Stimulated activated naive CD8-positive, alpha-beta T cell treated with anti-CD3 and anti-CD28 coated beads, Interleukin-15, Interleukin-2, amounts not matched to agents 100 U/mL and 50 U/mL, for 24 hours (primary cell): ENCODE measurements around the gene NOS3.
"Not testable (repeated sequence)": the region's sequence is repeated elsewhere in the genome, so short reads cannot be mapped to it uniquely, and the experiment has no call there.

Experiments
- ATAC-seq: fragments of 150-1000 bp; cut with Tn5 transposase; one replicate; pipeline ENCODE4 v1.10.0; 2021
- DNase-seq: peaks from one replicate; pipeline ENCODE4 v3.0.0; 2021

NOS3 gene

GRCh38 chr7:151000897-151001495 lies 10.2 kb downstream of the NOS3 start:
- no peak for ATAC-seq
- DNase-seq: no peak

GRCh38 chr7:151001546-151001945 lies 10.7 kb downstream of the NOS3 start:
- no peak for ATAC-seq
- DNase-seq: no peak

- ATAC-seq: no peak
- no peak for DNase-seq
Measured at GRCh38 chr7:151003572-151003971, 12.8 kb downstream of the NOS3 start.

GRCh38 chr7:151005566-151005965 lies 14.7 kb downstream of the NOS3 start:
- no peak for ATAC-seq
- no peak for DNase-seq

- no peak for DNase-seq
- no peak for ATAC-seq
Measured at GRCh38 chr7:151006590-151007300, 15.9 kb downstream of the NOS3 start.

- DNase-seq (no peak), ATAC-seq (no peak)
Measured at GRCh38 chr7:151007469-151007898, 16.7 kb downstream of the NOS3 start.

- DNase-seq: no peak
- ATAC-seq: no peak
Measured at GRCh38 chr7:151008143-151008510, 17.3 kb downstream of the NOS3 start.

- ATAC-seq: peak; percentile 80
- DNase-seq: peak; percentile 92
Measured at GRCh38 chr7:151008511-151009323, 17.9 kb downstream of the NOS3 start.

- ATAC-seq (no peak), DNase-seq (peak; percentile 33)
Measured at GRCh38 chr7:151009327-151010036, 18.7 kb downstream of the NOS3 start.

GRCh38 chr7:151010037-151010306 lies 19.2 kb downstream of the NOS3 start:
- ATAC-seq: no peak
- DNase-seq: no peak

- ATAC-seq (no peak), DNase-seq (peak; percentile 48)
Measured at GRCh38 chr7:151010307-151011096, 19.7 kb downstream of the NOS3 start.

- ATAC-seq (no peak), DNase-seq (no peak)
Measured at GRCh38 chr7:151011097-151011409, 20.2 kb downstream of the NOS3 start.

- not testable (repeated sequence) for DNase-seq, ATAC-seq
Measured at GRCh38 chr7:151011616-151012015, 20.8 kb downstream of the NOS3 start.

- DNase-seq (no peak), ATAC-seq (no peak)
Measured at GRCh38 chr7:151012031-151012692, 21.3 kb downstream of the NOS3 start.

GRCh38 chr7:151012911-151013347 lies 22.1 kb downstream of the NOS3 start:
- DNase-seq: no peak
- no peak for ATAC-seq

- ATAC-seq (peak; percentile 0), DNase-seq (no peak)
Measured at GRCh38 chr7:151013356-151013732, 22.5 kb downstream of the NOS3 start.

GRCh38 chr7:151013733-151014497 lies 23.1 kb downstream of the NOS3 start:
- peak; percentile 88 for DNase-seq
- peak; percentile 42 for ATAC-seq

- no peak for ATAC-seq
Measured at GRCh38 chr7:151014950-151015349, 24.1 kb downstream of the NOS3 start.

GRCh38 chr7:151015967-151016366 lies 25.1 kb downstream of the NOS3 start:
- DNase-seq: no peak

More at GRCh38 chr7:151014950-151015349, 24.1 kb downstream of the NOS3 start:
- no peak for DNase-seq

GRCh38 chr7:151016505-151016904 lies 25.7 kb downstream of the NOS3 start:
- ATAC-seq (no peak), DNase-seq (no peak)

More at GRCh38 chr7:151015967-151016366, 25.1 kb downstream of the NOS3 start:
- no peak for ATAC-seq

GRCh38 chr7:151016942-151017341 lies 26.1 kb downstream of the NOS3 start:
- DNase-seq (no peak), ATAC-seq (no peak)
